ENCODE measurements around the gene HSPG2.

DNA sequence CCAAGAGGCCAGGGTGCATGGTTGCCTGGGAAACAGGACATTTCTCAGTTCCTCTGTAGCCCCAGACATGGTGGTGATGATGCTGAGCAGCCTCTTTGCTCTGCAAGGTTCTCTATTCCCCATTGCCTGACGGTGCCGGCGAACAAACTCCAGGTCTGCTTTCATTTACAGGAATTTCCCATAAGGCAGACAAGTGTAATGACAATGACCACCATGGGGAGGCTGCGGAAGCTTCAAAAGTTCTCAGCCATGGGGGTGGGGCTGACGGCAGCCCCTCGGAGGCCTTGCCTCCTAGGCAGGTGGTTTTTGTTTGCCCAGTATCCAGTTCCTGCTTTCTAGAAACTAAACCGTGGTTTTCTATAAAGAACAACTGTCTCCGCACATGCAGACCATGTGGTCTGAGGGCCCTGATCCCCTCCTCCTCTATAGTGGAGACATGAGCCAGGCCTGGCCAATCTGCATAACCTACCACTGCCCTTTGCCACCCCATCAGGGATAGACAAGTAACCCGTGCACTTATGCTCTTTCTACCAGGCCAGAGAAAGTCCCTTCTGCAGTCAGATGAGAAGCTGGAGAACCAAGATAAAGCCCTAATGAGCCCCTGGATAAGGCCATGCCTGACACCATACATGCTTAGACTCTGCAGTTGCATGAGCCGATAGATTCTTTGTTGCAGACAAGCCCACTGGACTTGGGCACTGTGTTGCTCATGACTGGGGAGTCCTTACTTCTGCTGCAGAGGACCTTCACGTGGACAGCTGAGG is 71.0 kb downstream of the HSPG2 start:
- TF ChIP-seq, protein P1, sequence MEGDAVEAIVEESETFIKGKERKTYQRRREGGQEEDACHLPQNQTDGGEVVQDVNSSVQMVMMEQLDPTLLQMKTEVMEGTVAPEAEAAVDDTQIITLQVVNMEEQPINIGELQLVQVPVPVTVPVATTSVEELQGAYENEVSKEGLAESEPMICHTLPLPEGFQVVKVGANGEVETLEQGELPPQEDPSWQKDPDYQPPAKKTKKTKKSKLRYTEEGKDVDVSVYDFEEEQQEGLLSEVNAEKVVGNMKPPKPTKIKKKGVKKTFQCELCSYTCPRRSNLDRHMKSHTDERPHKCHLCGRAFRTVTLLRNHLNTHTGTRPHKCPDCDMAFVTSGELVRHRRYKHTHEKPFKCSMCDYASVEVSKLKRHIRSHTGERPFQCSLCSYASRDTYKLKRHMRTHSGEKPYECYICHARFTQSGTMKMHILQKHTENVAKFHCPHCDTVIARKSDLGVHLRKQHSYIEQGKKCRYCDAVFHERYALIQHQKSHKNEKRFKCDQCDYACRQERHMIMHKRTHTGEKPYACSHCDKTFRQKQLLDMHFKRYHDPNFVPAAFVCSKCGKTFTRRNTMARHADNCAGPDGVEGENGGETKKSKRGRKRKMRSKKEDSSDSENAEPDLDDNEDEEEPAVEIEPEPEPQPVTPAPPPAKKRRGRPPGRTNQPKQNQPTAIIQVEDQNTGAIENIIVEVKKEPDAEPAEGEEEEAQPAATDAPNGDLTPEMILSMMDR (conservative IDR thresholded peaks at IDR 0.05 in 1 of 2, IDR thresholded peaks at IDR 0.05 in 1 of 2; ENCODE audit: extremely low read depth in 1 of 2, insufficient read depth in 1 of 2, low read depth in 1 of 2, low read length in 2 of 2) = no peak
- TF ChIP-seq EZH2 (IDR thresholded peaks at IDR 0.05; ENCODE audit: borderline replicate concordance, low read length) = no peak
